Posterior cingulate gyrus (tissue), 11 donors: ENCODE measurements around the gene IGF1.

Experiments used
- DNase-seq, 10 donors: peaks; one replicate each; pipeline versions ENCODE4 v3.0.0 to v3.0.0-alpha.2; 2020 to 2021; ENCODE audit warnings: mixed read lengths in 3 of 10
- intact Hi-C: fragments of 100-400 bp; cut with DNase I; formaldehyde crosslinking; loops from one replicate; pipeline ENCODE4 v1.15.1; 2023

IGF1 gene

GRCh38 chr12:102436867-102437266 lies 43.5 kb downstream of the IGF1 start:
- DNase-seq: no peak

DNA sequence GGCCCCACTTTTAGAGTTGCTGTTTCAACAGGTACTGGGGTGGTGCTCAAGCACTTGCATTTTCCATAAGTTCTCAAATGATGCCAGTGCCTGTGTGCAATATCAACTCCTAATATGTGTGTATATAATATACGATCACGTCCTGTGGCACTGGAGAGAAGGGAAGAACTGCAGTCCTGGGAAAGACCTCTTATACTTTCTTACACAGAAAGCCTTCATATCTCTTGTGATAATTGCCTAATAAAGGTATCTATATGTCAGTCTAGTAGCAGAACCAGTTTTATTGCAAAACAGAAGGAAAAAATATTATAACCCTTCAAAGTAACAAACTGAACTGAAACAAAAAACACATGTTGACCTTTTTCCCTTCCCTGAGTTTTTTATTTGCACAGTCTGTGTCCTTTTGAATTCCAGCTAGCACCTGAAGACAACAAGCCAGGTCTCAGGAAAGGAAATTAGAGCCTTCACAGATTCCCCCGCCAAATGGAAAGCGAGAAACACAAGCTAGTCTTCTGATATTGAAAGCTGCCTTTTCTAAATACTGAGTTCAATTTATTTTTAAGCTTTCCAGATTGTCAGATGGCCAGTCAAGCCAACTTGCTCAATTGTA lies 44.4 kb downstream of the IGF1 start:
- intact Hi-C loops: no loop called here
- no peak for DNase-seq

More at GRCh38 chr12:102436867-102437266, 43.5 kb downstream of the IGF1 start:
- intact Hi-C loops: no loop called here

DNA sequence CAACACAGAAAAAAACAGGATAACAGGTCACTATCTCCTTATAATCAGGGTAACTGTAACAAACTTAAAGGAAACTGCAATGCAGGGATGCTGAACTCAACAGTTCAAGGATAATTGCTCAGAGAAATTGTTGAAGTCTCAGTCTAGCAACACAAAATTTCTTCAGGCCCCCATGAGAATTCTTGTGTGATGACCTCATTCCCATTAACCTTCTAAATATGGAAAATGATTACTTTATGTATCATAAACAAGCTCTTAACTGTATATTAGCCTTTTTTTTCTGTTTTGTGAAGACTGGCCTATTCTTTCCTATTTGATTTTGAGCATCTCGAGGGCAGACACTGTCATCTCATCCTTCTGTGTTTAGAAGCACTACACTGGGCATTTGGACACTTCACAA lies 47.1 kb downstream of the IGF1 start:
- intact Hi-C loops: no loop called here
- no peak for DNase-seq

DNA sequence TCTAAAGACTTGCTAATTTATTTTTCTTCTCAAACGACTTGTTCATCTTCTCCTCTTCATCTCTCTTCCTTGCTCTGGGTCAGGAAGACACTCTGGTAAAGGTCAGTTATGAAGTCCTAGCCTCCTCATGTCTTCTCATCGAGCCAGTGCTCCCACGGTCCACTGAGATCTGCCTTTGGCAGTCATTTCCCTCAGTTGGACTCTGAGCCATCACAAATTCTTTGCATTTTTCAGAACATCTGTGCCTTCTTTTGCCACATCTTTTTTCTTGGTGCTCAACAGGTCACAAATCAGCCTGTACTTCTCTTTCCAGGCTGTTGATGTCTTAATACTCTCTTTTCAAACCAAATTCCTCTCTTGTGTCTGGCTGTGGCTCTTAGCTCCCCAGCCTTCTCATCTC lies 49.7 kb downstream of the IGF1 start:
- intact Hi-C loops: no loop called here
- DNase-seq: no peak

DNA sequence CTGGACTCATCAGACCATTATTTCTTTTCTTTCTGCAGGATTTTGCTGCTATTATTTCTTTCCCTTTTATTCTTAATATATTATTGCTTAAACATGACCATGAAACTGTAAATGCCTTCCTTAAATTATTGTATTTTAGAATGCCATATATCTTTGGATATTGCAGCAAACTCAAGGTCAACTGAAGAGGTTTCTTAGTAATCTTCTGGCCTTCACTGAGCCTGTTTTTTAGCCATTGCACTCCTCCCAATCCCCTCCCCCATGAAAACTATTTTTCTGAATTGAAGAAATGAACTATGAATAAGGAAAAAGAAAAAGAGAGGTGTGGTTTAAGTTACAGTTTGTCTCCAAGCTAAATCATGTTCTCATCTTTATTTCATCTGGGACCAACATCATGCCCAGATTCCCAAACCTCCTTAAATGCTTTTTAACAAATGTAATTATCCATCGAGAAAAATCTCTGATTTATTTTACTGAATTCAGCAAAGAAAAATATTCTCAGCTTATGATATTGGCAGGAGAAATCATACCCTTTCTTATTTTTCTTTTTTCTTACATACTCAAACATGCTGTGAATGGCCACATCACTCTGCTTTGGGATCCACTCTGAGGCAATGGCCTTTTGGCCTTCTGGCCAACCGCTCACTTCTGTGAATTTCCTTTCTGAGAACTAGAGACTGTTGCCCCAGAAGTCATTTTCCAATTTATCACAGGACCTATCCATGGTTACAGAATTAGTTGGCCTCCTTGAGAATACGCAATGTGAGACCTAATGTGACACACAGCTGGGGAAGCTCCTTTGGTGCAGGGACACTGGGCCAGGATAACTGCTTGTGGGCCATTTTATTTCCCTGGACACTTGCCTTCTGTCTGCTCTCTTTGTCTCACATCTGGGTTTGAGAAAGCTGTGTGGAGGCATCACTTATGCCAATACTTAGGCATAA lies 50.9 kb downstream of the IGF1 start:
- intact Hi-C loops: no loop called here

DNA sequence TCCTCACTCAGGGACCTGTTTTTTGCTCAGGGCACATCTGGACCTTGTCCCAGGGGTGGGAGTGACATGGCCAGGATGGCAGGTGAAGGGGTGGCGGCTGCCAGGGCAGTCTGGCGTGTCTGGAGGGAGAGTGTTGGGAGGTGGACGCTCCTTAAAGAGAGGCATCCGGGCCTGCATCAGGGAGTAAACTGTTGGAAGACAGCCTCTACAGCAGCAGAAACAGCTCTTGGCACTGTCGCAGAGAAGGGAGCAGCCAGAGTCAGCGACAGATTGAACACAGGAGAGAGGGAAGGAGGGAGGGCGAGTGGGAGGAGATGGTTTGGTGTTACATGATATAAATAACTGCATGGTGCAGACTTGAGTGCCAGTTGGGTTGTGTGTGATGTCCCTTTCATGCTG lies 52.8 kb downstream of the IGF1 start:
- DNase-seq: peak; percentile 11 to 93 (median 58)
- intact Hi-C loops: no loop called here

More for the DNA sequence above, 50.9 kb downstream of the IGF1 start:
- no peak for DNase-seq

DNA sequence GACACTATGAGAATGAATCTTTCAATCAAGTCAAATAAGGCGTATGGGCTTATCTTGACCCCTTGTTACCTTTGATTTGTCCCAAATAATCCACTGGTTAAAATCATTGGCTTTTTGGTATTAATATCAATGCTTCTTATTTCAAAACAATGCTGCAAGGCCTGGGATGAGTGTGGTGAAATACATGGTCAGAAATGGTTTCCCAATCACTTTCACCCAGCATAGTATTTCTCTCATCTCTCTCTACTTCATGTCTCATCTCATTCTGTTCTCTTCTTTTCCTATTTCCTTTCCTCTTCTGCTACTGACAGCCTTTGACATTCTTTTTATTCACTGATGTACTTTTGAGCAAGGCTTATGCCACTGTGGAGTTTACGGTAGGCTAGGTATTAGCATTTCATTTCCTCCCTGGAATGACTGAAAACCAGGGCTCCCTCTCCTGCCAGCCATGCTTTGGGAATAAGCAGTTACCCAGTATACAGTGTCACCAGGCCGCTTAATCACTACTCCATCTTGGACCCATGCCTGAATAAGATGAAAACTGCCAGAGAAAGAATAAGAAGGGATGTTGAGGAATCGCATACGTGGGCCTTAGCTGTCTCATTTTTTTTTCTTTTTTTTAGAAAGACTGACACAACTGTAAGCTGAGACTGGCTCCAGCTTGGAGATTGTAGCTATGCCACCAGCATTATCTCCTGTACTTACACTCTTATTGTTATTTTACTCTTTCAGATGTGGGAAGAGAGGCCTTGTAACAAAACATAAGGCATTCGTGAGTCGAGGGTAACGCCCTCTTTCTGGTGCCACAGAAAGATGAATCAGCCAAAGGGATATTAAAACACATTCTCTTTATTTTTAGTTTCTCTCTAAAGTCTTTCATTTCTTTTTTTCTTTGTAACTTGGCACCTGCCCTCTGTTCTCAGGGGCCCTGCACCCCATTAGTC lies 53.5 kb downstream of the IGF1 start:
- intact Hi-C loops: no loop called here
- no peak for DNase-seq

GRCh38 chr12:102425109-102426039 lies 55.0 kb downstream of the IGF1 start:
- intact Hi-C loops: no loop called here
- DNase-seq: no peak

- intact Hi-C loops: no loop called here
- DNase-seq: no peak
Observed at GRCh38 chr12:102423462-102423861, 56.9 kb downstream of the IGF1 start.

DNA sequence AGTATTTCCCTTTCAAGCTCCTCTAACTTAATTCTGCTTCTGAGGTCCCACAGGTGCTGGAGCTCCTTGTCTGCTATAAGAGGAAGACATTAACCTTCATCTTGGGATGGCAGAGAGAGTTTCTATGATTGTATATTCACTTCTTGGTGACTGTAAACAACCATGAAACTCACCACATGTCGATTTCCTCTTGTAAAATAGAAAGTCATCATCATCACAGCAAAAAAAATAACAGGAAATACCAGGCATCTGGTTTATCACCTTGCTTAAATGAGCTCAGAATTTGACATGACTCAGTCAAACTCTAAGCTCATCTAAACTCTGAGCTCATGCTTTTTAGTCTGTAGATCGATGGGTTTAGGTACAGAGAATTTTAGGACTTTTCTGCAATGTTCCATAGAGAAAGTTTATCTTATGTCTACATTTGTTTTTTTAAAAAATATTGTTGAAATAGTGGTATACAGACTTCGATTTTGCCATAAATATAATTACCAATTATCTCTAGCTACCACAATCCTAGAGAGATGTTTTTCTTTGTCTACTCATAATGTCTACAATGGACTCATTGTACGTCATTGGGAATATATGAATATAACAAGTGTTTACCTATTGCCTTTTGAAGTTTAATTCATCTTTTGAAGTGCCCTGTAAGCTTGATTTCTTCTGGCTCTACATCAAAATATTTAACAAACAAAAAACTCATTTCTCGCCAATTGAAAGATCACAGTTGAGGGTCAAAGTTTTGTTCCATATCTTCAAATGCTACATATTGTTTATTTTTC lies 58.4 kb downstream of the IGF1 start:
- intact Hi-C loops: no loop called here
- no peak for DNase-seq

GRCh38 chr12:102419094-102419764 lies 61.1 kb downstream of the IGF1 start:
- intact Hi-C loops: no loop called here
- DNase-seq: no peak

DNA sequence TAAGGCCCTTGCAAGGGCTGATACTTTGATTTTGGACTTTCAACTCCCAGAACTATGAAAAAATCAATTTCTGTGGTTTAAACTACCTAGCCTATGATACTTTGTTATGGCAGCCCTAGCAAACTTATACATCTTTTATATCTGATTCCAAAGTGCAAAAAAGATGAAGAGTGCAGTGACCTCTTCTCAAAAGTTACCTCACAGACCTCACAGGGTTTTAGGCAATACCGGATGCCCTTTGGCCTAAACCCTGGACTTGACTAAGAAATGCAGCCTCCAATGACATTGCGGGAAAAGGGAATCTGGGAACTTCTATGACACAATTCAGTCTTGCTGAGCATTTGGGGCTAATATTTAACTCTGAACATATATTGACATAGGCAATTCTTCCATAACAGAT lies 63.3 kb downstream of the IGF1 start:
- intact Hi-C loops: no loop called here
- no peak for DNase-seq

GRCh38 chr12:102415515-102415914 lies 64.8 kb downstream of the IGF1 start:
- intact Hi-C loops: no loop called here

GRCh38 chr12:102413396-102413795 lies 67.0 kb downstream of the IGF1 start:
- intact Hi-C loops: no loop called here
- no peak for DNase-seq

More at GRCh38 chr12:102415515-102415914, 64.8 kb downstream of the IGF1 start:
- no peak for DNase-seq

DNA sequence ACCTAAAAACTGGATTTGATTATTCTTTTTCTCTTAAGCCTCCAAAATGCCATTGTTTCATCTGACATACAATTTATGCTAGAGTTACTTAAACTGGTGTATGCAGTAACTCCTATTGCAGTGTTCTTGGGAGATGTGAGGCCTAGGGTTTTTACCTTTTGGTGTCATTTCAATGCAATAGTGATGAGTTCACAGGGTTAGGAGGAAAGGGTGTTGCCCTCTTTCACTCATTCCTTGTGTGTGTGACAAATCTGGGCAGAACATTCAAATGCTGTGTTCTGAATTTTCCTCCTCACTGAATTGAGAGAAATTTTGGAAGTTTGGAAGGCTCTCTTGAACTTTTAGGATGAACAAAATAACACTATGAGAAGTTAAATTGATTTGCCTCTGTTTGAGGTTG lies 69.9 kb downstream of the IGF1 start:
- intact Hi-C loops: no loop called here
- no peak for DNase-seq

GRCh38 chr12:102408487-102409297 lies 71.7 kb downstream of the IGF1 start:
- intact Hi-C loops: no loop called here

GRCh38 chr12:102407776-102408486 lies 72.4 kb downstream of the IGF1 start:
- no peak for DNase-seq
- intact Hi-C loops: no loop called here

More at GRCh38 chr12:102408487-102409297, 71.7 kb downstream of the IGF1 start:
- no peak for DNase-seq
